Measurements from ENCODE around the gene ABCB8.

The ABCB8 gene

DNA sequence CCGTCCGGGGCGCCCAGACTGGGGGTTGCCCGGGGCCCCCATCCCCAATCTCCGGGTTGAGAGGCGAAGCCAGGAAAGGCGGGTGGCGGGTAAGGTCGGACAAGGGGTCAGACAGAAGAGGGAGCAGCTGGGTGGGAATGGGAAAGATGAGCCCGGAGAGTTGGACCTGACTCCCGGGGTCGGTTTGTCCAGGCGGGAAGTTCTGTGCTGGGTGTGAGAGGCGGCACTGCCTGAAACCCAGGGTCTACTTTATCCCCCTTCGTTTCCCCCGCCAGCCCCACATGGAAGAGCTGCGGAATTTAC, 31.8 kb downstream of the ABCB8 start:
- Histone ChIP-seq H3K4me1 (peaks cover 51% of the 10 kb centered on the region), H3K36me3 (ENCODE audit: control insufficient read depth, insufficient read depth, low read length) (no peaks in the 10 kb centered on the region), H3K9ac (peak overlapping the region; percentile 78), H3K27ac (peak overlapping the region; percentile 100), H2AFZ (peak overlapping the region; percentile 87), H3K79me2 (peaks cover 2% of the 10 kb centered on the region), H3K4me3 (ENCODE audit: low read depth, low read length) (peak overlapping the region; percentile 87), H3K27me3 (ENCODE audit: control insufficient read depth, insufficient read depth, low read length) (no peaks in the 10 kb centered on the region), H3K4me2 (ENCODE audit: low read length) (peak overlapping the region; percentile 91), H3K9me3 (ENCODE audit: control insufficient read depth, low read length) (no peaks in the 10 kb centered on the region)
- TF ChIP-seq, protein P1, sequence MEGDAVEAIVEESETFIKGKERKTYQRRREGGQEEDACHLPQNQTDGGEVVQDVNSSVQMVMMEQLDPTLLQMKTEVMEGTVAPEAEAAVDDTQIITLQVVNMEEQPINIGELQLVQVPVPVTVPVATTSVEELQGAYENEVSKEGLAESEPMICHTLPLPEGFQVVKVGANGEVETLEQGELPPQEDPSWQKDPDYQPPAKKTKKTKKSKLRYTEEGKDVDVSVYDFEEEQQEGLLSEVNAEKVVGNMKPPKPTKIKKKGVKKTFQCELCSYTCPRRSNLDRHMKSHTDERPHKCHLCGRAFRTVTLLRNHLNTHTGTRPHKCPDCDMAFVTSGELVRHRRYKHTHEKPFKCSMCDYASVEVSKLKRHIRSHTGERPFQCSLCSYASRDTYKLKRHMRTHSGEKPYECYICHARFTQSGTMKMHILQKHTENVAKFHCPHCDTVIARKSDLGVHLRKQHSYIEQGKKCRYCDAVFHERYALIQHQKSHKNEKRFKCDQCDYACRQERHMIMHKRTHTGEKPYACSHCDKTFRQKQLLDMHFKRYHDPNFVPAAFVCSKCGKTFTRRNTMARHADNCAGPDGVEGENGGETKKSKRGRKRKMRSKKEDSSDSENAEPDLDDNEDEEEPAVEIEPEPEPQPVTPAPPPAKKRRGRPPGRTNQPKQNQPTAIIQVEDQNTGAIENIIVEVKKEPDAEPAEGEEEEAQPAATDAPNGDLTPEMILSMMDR (IDR thresholded peaks at IDR 0.05), result peak; percentile 1

DNA sequence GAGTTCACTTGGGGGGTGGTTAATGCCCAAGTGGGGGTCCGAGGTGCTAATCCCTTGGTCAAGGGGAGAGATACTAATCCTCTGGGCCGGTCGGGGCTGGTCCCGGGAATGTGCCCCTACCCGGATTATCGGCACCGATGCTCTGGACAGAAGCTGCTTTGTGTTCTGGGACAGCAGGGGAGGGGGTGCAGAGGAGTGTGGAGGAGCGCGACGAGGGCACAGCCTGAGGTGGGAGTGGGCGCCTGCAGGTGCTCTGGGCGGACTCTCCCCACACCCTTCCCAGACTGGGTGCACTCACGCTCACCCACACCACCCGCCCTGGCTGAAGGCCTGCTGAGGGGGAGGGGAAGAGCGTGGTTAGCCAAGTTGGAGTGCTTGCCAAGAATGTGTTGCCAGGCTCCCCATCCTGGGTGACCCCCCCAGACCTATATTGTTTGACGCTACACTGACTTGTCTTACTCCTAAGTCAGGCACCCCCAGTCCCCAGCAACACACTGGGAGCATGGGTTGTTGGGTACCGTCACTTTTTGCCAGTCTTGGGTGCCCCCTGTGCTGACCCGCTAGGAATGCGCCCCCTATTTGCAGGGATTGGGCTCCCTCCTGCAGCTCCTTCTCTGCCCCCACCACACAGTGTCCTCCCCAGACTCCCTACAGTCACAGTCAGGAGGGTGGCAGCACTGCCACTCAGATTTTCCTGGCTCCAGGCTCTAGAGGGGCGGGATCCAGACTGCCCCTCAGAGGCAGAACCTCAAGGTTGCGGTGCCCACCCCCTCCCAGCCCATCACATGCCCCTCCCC, 32.4 kb downstream of the ABCB8 start:
- H3K4me2 ChIP-seq (ENCODE audit: low read length), result peak overlapping the region; percentile 91
- H2AFZ ChIP-seq, result no peak overlapping the region
- no peaks in the 10 kb centered on the region for H3K27me3 ChIP-seq (ENCODE audit: control insufficient read depth, insufficient read depth, low read length)
- TF ChIP-seq, protein P1 (IDR thresholded peaks at IDR 0.05), result peak; percentile 31
- H3K9ac ChIP-seq, result peak overlapping the region; percentile 78
- H3K27ac ChIP-seq, result peak overlapping the region; percentile 100
- no peaks in the 10 kb centered on the region for H3K9me3 ChIP-seq (ENCODE audit: control insufficient read depth, low read length)
- no peaks in the 10 kb centered on the region for H3K36me3 ChIP-seq (ENCODE audit: control insufficient read depth, insufficient read depth, low read length)
- peaks cover 2% of the 10 kb centered on the region for H3K79me2 ChIP-seq
- H3K4me3 ChIP-seq (ENCODE audit: low read depth, low read length), result peak overlapping the region; percentile 87
- H3K4me1 ChIP-seq, result peaks cover 55% of the 10 kb centered on the region

DNA sequence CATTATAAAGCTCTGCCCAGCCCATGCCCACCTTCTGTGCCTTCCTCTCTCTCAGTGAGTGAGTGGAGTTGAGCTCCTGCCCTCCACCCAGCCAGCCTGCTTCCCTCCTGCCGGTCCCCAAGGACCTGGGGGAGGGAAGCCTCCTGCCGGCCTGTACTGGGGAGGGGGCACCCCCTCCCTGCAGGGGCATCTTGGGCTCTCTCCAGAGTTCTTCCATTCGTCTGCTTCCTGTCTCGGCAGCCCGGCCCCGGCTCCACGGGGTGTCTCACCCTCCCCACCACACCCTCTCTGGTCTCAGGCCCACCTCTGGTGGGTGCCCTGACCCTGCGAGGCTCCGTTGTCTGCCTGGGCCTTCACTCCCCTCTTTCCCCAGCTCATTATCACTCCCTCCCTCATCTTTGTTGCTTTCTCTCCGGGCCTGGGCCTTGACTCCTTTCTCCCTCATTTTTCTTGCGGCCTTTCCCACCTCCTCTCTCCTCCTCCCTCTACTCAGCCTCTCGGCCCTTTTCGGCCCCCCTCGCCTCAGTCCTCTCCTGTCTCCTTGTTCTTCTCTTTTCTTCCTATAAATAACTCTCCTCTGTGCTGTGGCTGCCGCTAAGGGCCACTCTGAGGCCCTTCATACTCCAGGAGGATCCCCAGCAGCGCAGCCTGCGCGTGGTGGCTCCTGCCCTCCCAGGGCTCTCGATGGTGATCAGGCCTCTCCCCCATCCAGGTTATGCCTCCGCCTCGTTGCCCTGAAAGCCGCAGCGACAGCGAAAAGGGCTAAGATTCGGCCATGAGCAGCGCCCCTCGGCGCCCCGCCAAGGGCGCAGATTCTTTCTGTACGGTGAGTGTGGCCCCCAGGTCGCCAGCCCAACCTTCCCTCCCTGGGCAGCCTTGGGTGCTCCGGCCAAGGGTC, 33.2 kb downstream of the ABCB8 start:
- no peaks in the 10 kb centered on the region for H3K9me3 ChIP-seq (ENCODE audit: control insufficient read depth, low read length)
- no peak overlapping the region for H2AFZ ChIP-seq
- peak overlapping the region; percentile 100 for H3K27ac ChIP-seq
- no peak overlapping the region for H3K9ac ChIP-seq
- H3K4me3 ChIP-seq (ENCODE audit: low read depth, low read length), result peak overlapping the region; percentile 53
- no peaks in the 10 kb centered on the region for H3K27me3 ChIP-seq (ENCODE audit: control insufficient read depth, insufficient read depth, low read length)
- TF ChIP-seq, protein P1 (IDR thresholded peaks at IDR 0.05), result no peak
- H3K4me2 ChIP-seq (ENCODE audit: low read length), result peak overlapping the region; percentile 91
- peaks cover 64% of the 10 kb centered on the region for H3K4me1 ChIP-seq
- H3K36me3 ChIP-seq (ENCODE audit: control insufficient read depth, insufficient read depth, low read length), result no peaks in the 10 kb centered on the region
- peaks cover 2% of the 10 kb centered on the region for H3K79me2 ChIP-seq

DNA sequence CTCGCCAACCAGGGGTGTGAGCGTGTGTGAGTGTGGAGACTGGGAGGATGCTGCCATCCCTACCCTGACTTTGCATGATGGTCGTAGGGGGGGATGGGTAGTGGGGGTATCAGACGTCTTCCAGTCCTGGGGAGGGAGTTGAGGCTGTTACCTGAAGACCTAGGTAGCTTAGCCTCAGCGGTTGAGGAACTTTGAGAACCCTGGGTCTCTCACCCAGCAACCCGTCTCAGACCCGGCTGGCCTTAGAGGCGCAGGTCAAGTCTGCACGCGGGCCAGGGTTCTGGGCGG, 33.8 kb downstream of the ABCB8 start:
- Histone ChIP-seq H3K4me1 (peaks cover 67% of the 10 kb centered on the region), H3K9me3 (ENCODE audit: control insufficient read depth, low read length) (no peaks in the 10 kb centered on the region), H3K79me2 (peaks cover 2% of the 10 kb centered on the region), H3K9ac (no peak overlapping the region), H3K27me3 (ENCODE audit: control insufficient read depth, insufficient read depth, low read length) (no peaks in the 10 kb centered on the region), H3K36me3 (ENCODE audit: control insufficient read depth, insufficient read depth, low read length) (no peaks in the 10 kb centered on the region), H3K4me3 (ENCODE audit: low read depth, low read length) (peak overlapping the region; percentile 53), H3K27ac (peak overlapping the region; percentile 100), H2AFZ (no peak overlapping the region), H3K4me2 (ENCODE audit: low read length) (peak overlapping the region; percentile 91)
- TF ChIP-seq, protein P1 (IDR thresholded peaks at IDR 0.05), result no peak
